ENCODE data around the gene TSPY8. TPM values are rescaled to one million over a fixed set of nuclear protein-coding genes. Genes with fewer than 3 reads are reported as not detected.

Gene TSPY8
- total RNA-seq: not detected in 2 replicates

GRCh38 chrY:9357497-9357896 lies at the start of gene TSPY8:
TSS of gene TSPY8 (plus strand) at chrY:9357797. CDS start at chrY:9357843, 46 bp downstream.

DNA sequence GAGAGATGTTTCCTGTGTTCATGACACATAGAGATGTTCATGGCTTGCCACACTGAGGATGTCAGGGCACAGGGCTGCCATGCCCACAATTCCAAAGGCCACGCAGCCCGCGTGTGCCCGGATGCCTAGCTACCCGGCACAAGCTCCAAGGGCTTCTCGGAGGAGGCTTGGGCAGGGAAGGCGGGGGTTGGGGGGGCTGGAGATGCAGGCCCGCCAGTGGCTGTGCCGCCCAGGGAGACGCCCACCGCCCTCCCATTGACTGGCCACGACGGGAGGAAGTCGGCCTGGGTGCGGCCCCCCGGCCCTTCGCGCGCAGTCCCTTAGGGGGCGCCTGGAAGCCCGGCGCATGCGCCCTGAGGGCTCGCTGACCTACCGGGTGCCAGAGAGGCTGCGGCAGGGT lies 20.4 kb upstream of the TSPY8 start, which contains the start of gene TSPY4:
Gene TSPY4 (plus strand): TSS at position 301 of the 400 bp plus-strand sequence. CDS start 46 bp downstream, at position 347.

GRCh38 chrY:9398121-9398520 lies 40.5 kb downstream of the TSPY8 start, which contains the start of gene TSPY3:
TSS of gene TSPY3 (plus strand) at chrY:9398421. CDS start at chrY:9398467, 46 bp downstream.

Other genes with a start within 250 kb of the TSPY8 start
- not detected in 2 replicates for gene TSPY4, start 20.3 kb upstream of the TSPY8 start, total RNA-seq
- not detected in 2 replicates for gene TSPY3, start 40.6 kb downstream of the TSPY8 start, total RNA-seq
- not detected in 2 replicates for gene TSPY1, start 109.2 kb downstream of the TSPY8 start, total RNA-seq
- gene TSPY9, start 129.5 kb downstream of the TSPY8 start, total RNA-seq: not detected in 2 replicates
- gene TSPY10, start 170.1 kb downstream of the TSPY8 start, total RNA-seq: not detected in 2 replicates